Muscle of back (tissue), 11 donors: ENCODE results near the gene ADSL. TPM values are rescaled to one million over a fixed set of nuclear protein-coding genes. Genes with fewer than 3 reads are reported as not detected.

Experiments used
- DNase-seq, 3 donors: peaks; one replicate each; pipeline versions ENCODE4 v3.0.0 to v3.0.0-alpha.2; 2013
- polyA plus RNA-seq, 10 donors: library from polyadenylated mRNA; unstranded; fragments of 120-200 nt; gene quantifications; one replicate each; pipeline ENCODE4 v1.2.1, GENCODE V29; 2013; ENCODE audit not compliant: insufficient read length in 10 of 10

ADSL gene
- polyA plus RNA-seq, 10 donors: 143 to 230 (median 193) TPM

DNA sequence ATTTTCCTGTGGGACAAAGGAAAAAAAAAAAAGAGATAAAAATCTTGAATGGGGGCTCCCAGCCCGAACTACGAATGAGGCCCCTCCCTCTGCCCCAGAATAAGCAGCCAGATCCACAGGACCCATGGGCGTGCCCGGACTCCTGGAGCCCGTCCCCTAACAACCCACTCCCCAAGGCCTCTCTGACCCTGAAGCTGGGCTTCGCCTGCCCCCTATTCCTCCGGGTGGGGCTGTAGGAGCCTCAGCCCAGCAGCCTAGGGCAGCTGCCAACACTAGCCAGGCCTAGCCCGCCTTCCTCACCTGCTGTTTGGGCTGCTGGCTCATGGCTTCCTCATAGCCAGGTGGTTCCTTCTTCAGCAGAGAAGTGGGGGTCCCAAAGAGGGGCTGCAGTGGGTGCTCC, 70.7 kb downstream of the ADSL start:
- no peak for DNase-seq

GRCh38 chr22:40417881-40418280, 71.6 kb downstream of the ADSL start:
- no peak for DNase-seq

DNA sequence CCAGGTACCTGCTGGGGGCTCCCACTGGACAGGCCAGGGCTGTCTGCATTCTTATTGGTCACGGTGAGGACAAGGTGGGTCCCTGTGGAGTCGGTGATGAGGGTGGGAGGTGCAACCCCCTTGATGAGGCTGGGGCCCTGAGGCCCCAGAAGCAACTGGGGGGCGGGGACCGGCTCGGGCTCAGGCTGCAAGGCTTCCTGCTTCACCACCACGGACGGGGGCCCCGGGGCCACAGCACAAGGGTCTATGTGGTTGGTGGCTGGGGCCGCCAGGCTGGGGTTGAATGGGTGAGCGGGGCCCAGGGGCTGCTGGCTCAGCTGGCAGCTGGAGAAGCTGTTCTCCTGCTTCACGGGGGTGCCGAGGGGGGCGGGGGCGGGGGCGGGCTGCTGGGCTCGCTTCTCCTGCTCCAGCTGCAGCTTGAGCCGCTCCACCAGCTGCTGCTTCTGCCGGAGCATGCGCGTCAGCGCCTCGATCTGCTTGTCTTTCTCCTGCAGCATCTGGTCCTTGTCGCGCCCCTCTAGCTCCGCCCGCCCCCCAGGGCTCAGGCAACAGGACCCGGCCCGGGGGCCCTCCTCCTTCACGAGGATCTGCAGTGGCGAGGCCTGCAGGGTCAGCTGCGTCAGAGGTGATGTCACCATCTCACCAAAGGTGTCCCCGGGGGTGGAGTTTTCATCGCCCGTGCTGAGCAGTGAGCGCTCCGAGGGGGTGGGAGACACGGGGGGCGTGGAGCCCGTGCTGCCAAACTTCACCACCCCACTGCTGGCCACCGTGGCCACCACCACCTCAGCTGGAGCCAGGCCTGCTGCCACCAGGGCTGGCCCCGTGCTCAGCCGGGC, 72.3 kb downstream of the ADSL start:
- peak in 2 of 3 donors; percentile 55 to 80 for DNase-seq

DNA sequence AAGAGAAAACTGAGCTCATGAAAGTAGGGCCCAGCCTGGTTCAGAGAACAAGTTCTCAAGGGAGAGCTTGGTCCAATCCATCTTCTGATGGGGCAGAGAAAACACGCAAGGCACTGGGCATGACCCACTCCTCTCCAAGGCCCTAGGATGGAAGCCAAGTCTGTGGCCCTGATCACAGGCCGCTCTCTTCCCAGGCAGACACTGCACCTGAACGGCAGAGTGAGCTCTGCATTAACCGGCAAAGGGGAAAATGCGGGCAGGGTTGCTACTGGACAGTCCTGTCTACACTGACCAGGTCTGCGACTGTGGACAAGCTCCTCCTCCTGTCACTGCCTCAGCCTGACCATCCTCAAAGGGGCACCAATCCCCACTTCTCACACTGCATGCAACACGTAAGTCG, 73.4 kb downstream of the ADSL start:
- DNase-seq: no peak

DNA sequence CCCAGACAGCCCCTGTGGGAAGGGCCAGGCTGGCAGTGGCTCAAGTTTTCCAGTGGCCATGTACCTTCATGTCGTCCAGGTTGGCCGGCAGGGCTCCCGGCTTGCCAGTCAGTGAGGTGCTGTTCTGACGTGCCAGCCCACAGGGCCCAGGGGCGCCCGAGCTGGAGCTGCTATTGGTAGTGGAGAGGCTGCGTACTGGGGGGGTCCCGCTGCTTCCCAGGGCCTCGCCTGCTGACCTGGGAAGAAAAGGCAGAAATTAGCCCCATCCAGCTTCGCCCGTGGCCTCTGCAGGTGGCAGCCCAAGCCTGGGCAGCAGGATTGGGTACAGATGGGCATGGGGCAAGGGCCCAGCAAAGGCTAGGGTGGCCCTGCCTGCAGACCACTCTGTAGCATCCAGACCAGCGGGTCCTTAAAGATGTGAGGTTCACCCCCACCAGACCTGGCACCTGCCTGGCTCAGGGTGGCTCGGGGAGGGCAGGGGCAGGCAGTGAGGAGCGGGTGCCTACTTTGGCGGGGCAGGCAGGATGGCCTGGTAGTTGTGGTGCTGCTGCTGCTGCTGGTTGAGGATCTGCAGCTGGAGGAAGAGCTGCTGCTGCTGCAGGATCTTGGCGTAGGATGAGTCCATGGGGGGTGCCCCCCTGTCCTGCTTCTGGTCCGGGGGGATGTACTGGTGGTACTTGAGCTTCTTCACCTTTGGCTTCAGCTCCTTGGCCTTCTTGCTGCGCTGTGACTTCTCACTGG, 74.2 kb downstream of the ADSL start:
- no peak for DNase-seq

DNA sequence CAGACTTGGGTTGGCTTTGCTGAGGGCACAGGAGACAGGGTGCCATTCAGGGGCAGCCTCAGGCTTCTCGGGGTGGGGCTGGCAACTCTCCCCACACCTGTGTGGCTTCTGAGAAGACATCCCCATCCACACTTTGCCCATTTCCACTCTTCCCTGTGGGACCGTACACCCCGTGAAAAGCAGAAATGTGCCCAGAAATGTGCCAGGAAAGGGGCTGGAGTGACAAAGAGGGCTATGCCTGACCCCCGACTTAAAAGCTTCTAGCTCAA, 74.7 kb downstream of the ADSL start:
- no peak for DNase-seq

DNA sequence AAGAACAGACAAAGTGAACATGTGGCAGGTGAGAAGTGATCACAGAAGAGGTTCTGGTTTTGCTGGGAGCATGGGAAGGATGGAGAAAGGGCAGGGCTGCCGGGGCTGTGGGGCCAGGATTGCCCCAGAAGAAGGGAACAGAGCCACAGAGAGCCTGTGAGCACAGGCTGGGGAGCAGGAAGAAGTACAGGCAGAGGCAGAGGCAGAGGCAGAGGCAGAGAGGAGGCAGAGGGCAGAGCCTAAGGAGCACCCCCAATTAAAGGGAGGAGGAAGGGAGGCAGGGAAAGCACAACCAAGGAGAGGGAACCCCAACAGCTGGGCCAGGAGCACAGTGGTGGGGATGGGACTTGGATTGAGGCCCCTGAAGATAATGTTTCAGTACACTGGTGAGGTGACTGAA, 75.6 kb downstream of the ADSL start:
- no peak for DNase-seq

DNA sequence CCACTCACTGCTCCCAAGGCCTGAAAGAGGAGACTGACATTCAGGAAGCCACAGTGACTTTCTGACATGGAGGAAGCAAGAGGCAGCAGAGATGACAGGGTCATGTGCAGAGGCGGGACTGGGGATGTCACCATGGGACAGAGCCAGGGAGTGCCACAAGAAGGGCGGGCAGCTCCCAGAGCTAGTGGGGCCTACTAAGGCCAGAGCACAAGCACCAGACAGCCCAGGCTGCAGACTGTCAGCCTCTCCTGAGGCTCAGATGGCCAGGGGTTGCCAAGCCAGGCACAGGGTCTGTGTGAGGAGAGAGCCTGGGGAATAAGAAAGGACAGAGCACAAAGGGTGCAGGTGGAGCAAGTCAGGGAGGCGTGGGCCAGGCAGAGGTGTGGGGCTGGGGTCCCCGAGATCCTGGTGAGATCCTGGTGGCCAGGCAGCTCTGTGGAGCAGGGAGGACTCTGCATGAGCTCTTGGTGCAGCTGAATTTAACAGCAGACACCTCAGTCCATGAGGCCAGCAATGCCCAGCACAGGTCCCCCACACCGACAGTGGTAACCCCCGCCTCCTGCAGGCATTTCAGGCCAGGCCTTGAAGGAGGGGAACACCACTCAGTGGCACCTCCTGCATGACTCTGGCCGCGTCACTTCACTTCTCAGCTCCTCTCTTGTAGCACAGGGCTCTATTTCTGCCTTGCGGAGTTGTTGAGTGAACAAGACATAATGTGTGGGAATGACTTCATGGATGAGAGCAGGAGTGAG, 76.4 kb downstream of the ADSL start:
- DNase-seq: no peak

- peak in 1 of 3 donors; percentile 52 for DNase-seq
Measured at GRCh38 chr22:40423310-40423688, 77.0 kb downstream of the ADSL start.

DNA sequence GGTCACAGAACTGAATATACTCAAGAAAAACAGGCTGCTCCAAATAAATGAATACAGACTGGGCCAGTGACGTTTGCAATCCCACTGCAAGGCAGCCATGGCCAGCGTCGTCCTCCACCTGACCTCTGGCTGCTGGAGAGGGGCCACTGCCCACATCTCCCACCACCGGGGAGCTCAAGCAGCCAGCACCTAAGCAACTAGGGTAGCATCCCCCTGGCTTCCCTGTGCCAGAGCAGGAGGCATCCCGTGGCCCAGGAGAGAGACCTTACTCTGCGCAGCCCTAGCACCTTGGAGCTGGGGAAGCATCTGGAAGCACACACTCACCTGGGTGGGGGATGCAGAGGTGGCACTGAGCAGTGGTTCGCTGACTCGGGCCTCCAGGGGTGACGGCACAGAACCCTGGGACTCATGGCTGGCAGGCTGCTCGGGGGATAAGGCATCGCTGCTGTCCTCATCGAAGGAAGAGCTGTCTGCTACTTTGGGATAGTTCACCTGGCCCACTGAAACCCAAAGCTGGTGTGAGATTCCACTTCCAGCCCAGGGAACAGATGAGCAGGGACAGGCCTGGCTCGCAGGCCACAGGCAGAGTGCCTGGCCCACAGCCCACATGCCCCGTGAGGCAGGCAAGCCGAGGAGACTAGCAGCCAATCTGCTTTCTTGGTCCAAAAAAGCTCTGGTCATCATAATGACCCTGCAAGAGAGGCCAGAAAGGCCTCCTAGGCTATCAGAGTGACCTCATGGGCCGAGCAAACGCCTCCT, 77.8 kb downstream of the ADSL start:
- DNase-seq: no peak

- DNase-seq: no peak
Measured at GRCh38 chr22:40425082-40425481, 78.8 kb downstream of the ADSL start.

DNA sequence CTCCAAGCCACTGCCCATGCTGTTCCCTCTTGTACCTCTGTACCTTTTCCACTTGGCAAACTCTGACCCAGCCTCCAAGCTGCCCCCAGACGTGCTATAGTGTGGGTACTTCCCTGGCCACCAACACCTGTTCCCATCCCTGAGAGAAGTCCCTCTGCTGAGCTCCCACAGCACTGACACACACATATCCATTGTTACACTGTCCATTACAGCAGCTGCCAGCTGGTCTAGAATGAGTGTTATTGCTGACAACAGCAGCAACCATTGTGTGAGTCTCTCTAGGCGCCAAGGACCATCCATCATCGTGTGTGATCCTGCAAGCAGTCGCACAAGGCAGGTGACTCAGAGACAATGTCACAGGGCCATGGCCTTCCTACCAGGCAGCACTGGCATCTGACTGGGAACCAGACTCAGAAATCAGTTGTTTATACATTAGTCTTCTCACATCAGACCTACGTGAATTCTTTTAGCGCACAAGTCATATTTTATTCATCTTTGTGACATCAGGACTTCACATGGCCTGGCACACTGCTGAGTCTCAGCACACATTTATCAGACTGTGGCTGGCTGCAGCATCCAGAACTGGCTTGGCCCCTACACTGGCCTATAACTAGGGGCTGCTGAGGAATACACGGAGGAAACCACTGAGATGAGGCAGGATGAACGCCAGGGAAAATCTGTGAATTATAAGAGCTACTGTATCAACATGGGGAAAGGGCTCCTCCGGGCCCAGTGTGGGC, 80.5 kb downstream of the ADSL start:
- DNase-seq: peak in 1 of 3 donors; percentile 57

DNA sequence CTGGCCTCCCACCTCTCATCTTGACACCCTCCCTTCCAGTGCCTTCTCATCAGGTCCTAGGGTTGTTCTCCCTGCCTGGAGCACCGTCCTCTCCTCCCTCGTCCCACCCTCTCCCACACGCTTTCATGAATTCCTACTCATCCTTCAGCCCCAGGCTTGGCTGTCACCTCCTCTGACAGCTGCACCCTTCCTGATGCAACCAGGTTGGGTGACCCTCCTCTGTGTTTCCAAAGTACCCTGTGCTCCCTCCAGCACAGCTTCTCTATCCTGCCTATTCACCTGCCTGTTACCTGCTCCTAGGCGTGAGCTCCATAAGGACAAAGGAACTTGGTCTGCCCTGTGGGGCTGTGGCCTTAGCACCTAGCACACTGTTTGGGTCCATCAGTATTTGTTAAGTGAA, 82.5 kb downstream of the ADSL start:
- DNase-seq: no peak

GRCh38 chr22:40429481-40429880, 83.2 kb downstream of the ADSL start:
- no peak for DNase-seq

GRCh38 chr22:40430991-40431390, 84.7 kb downstream of the ADSL start:
- no peak for DNase-seq

DNA sequence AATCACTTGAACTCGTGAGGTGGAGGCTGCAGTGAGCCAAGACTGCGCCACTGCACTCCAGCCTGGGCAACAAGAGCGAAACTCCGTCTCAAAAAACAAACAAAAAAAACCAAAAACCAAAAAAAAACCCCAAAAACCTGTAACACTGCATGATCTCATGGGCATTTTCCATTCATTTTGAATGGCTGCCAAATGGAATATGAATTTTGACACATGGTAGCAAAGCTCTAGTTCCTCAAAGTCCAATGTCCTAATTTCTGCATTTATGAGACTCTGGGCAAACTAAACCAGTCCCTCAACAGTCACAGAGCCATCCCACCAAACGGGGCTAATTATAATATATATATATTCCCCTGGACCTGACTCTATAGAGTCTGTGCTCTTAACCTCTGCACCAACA, 85.9 kb downstream of the ADSL start:
- DNase-seq: no peak

DNA sequence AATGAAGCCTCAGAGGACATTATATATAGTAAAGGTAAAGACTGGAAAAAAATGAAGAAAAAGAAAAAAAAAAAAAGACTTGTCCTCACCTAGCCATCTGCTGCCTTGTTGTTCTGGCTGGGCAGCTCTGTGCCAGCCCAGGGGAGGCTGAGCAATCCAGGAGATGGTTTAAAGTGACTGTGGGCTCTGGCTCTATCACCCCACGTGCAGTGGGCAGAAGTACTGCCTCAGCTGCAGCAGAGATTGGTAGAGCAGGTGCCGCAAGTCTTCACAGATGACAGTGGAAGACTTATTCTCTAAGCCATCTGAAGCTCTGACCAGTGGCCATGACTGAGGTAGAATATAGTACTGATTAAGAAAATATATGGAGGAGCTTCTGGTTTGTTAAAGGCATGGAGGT, 86.3 kb downstream of the ADSL start:
- DNase-seq: no peak

DNA sequence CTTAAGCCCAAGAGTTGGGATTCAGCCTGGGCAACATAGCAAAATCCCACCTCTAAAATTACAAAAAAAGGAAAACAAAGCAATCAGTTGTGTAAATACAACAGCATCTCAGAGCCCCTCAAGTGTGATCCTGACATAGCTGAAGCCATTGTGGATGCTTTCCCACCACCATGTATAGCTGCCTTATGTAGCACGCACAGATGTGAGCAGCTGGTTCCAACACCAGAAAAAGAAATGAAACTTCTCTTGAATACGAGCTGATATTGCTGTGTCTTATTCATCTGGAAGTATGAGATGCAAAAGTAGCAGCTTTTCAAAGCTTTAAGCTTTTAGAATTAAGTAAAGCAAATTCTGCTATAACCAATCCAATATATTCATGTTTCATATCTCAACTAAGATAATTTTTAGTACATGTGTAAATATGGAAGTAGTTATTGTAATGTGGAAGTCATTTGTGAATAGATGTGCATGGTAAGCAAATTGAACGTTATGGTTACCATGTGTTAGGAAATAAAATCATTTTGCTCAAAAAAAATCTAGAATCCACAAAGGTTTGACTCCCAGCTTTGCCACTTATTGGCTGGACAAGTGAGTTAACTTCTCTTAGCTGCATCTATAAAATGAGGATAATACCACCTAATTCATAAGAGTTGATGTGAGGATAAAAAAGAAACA, 87.3 kb downstream of the ADSL start:
- DNase-seq: no peak

GRCh38 chr22:40434106-40434505, 87.8 kb downstream of the ADSL start:
- no peak for DNase-seq

- DNase-seq: no peak
Measured at GRCh38 chr22:40434745-40435144, 88.4 kb downstream of the ADSL start.
